Activated naive CD8-positive, alpha-beta T cell treated with anti-CD3 and anti-CD28 coated beads, Interleukin-2, amount 50 U/mL, for 16 hours (primary cell): ENCODE data around the gene TESK1.
"Not testable (repeated sequence)": the region's sequence is repeated elsewhere in the genome, so short reads cannot be mapped to it uniquely, and the experiment has no call there.

Experiments
- DNase-seq: peaks from one replicate; pipeline ENCODE4 v3.0.0-alpha.2; 2020; ENCODE audit warnings: low read depth, low spot score

The TESK1 gene

DNA sequence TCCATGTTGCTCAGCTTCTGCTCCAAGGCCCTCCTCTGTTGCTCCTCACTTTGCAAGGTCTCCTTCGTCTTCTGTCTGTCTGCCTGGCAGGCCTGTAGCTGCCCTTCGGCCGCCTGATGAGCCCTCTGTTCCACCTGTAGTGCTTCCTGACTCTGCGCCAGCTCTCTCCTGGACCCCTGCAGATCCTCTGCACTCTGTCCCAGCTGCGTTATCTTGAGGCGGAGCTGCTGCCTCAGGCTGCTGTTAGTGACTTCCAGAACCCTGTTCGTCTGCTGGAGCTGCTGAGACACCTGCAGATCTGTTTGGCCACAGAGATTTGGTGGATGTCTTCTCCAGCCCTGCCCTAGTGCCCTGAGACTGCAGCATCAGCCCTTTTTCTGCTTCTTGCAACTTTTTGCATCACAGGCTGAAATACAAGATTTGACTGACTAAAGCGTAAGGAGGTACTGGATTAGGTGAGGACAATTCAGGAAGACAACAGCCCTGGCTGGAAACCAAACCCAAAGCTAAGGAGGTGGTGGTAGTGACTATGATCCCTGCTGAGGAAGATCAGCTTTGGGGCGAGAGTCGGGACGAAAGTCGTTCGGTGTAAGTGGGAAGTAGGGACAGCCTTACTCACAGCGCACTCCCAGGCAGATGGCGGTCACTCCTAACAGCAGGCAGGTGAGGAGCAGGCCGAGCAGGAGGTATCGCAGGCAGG lies 11.1 kb downstream of the TESK1 start:
- no peak for DNase-seq

DNA sequence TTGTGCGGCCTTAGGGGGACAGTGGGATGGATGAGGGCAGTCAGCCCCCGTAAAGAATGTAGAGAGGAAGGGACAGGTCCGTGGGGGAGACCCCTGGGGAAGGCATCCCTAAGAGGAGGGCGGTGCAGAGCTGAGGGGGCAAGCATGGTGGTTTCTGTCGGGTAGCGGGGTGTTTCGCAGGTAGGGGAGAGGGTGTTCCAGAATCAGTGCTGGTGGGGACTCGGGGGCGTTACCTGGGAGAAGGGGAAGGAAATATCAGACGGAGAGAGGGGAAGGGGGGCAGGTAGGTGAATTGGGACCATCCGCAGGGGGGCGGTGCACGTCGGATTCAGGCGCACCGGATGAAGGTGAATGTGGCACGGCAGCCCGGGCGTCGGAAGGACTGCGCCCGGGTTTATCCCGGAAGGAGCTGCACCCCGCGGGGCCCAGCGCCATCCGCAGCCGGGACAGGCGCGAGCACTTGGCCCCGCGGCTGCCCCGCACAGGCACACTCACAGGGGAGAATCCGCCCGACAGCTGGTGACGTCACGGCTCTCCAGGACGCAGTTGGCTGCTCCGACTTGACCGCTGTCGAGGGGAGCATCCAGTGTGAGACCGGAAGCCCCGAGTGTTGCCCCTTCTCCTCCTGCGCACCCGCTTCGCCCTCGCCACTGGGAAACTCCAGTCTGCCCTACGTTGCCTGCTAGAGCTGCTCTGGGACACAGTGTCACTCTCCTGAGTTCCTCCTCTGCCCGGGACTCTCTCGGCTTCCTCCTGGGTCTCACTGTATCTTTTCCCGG lies 11.8 kb downstream of the TESK1 start:
- DNase-seq: no peak

- DNase-seq: no peak
These were observed 12.5 kb downstream of the TESK1 start for GRCh38 chr9:35617548-35617947.

GRCh38 chr9:35618325-35618727 lies 13.3 kb downstream of the TESK1 start, which contains the start of gene CD72:
Gene CD72 (minus strand): TSS chr9:35618413. CDS start chr9:35618303, 110 bp downstream.
- DNase-seq: no peak

DNA sequence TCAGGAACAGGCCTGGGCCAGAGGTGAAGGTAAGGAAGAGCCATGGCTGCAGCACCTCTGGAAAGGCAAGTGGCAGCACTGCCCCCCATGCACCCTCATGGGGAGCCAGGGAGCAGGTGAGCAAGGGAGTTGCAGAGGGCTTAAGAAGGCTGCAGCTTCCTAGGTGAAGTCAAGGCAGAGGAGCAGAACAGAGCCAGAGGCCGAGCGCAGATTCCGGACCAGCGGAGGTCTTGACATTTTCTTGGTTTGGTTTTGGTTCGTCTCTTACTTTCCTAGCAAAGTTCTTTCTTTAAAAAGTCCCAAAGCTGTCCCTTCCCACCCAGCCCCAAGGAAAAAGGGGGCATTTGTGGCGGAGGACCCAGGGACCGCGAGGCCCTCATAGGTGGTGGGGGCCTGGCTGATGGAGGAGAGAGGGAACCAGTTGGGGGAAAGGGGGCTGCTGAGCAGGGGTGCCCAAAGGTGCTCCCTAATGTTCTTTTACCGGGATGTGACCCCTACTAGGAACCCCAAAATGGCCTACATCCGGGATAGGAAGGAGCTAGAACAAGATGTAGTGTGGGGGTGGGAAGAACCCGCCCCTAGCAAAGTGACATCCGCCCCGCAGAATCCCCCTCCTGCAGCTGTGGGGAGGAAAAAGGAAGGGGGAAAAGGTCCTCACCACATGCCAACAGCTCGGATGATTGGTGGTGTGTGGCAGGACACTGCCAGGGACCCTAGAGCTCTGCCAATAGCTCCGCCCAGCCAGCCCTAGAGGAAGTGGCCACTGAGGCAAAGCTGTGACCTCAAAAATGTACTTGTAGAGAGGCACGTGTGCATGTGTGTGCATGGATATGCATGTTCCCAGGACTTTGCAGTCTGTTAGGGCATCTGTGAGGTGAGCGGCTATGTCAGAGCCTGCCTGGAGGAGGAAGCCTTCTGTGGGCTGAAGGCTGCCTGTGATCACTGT lies 14.1 kb downstream of the TESK1 start:
- DNase-seq: no peak

- no peak for DNase-seq
These were observed 14.7 kb downstream of the TESK1 start for GRCh38 chr9:35619800-35620158.

DNA sequence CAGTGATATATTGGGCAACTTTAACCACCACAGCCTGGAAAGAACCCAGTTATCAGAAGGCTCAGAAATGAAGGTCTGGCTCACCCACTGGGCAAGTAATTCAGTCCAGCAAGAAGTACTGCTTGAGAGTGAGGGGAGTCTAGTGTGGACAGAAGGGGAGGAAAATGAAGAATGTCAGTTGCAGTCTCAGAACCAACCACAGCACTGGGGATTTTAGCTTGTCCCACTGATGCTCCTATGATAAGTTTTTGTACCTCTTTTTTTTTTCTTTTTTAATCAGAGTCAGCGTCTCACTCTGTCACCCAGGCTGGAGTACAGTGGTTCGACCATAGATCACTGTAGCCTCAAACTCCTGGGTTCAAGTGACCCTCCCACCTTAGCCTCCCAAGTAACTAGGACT lies 22.5 kb downstream of the TESK1 start:
- DNase-seq: no peak

DNA sequence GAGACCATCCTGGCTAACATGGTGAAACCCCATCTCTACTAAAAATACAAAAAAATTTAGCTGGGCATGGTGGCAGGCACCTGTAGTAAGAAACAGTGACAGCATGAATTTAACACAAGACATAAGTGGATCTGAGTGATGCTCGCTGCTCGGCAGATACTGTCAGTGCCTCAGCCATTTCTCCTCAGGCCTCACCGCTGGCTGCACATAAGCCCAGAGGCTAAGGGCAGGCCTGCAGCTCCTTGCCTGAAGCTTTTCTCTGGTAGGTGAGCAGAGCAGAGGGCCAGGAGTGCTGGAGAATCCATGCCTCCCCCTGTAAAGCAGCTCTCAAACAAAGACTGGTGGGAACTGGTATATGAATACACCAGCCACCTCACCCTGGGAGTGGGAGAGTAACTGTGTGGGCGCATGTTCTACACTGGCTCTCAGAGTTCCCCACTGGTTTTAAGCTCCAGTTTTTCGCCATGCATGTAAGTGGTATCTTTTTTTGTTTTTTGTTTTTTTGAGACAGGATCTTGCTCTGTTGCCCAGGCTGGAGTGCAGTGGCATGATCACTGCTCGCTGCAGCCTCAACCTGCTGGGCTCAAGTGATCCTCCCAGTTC lies 23.4 kb downstream of the TESK1 start:
- no peak for DNase-seq

- DNase-seq: no peak
These were observed 24.5 kb downstream of the TESK1 start for GRCh38 chr9:35629597-35629996.

- no peak for DNase-seq
These were observed 30.7 kb downstream of the TESK1 start for GRCh38 chr9:35635730-35636129.

GRCh38 chr9:35636135-35636876 lies 31.2 kb downstream of the TESK1 start:
- DNase-seq: no peak

- not testable (repeated sequence) for DNase-seq
These were observed 31.8 kb downstream of the TESK1 start for GRCh38 chr9:35636877-35637246.

- DNase-seq: not testable (repeated sequence)
These were observed 32.4 kb downstream of the TESK1 start for GRCh38 chr9:35637427-35637955.

DNA sequence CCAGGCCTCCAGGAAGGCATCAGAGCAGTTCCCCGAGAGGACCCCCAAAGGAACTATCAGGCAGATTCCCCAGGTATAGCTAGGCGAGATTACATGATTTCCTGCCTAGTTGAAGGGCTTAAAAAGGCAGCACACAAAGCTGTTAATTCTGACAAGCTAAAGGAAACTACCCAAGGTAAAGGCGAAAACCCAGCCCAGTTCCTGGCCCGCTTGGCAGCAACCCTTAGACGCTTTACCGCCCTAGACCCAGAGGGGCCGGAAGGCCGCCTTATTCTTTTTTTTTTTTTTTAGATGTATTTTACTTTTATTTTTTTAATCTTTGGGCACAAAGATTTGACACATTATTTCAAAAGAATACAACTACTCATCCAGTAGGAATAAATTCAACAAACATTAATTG lies 33.7 kb downstream of the TESK1 start:
- not testable (repeated sequence) for DNase-seq

DNA sequence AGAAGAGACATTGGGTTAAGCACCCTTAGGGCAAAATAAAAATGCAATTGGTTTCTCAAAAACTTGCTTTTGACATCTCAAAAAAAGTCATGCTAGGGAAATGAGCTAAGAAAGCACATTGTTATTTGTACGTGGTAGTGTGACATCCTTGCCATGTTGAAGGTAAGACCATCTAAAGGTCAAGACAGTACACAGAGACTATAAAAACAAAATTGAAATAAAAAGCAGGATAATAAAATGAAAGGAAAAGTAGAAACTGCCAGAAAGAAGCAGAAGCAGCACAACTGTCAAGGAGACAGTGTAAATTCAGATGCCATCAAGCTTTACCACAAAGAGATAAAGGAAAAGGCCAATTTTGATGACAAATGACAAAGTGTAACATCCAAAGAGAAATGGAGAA lies 34.2 kb downstream of the TESK1 start:
- not testable (repeated sequence) for DNase-seq

GRCh38 chr9:35639631-35640030 lies 34.6 kb downstream of the TESK1 start:
- no peak for DNase-seq

- DNase-seq: not testable (repeated sequence)
These were observed 35.4 kb downstream of the TESK1 start for GRCh38 chr9:35640431-35640830.

GRCh38 chr9:35641478-35641877 lies 36.4 kb downstream of the TESK1 start:
- DNase-seq: not testable (repeated sequence)

- no peak for DNase-seq
These were observed 38.0 kb downstream of the TESK1 start for GRCh38 chr9:35643046-35643445.

DNA sequence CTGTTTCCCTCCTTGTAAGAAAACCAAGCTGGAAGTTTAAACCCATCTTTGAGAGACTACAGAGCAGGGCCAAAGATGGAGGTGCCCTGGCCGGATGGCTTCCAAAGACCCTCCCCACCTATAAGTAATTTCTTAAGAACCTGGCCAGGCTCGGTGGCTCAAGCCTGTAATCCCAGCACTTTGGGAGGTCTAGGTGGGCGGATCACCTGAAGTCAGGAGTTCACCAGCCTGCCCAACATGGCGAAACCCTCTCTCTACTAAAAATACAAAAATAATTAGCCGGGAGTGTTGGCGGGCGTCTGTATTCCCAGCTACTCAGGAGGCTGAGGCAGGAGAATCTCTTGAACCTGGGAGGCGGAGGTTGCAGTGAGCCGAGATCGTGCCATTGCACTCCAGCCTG lies 40.7 kb downstream of the TESK1 start:
- DNase-seq: not testable (repeated sequence)

- no peak for DNase-seq
These were observed 41.1 kb downstream of the TESK1 start for GRCh38 chr9:35646153-35646532.
